Skin of body (tissue), 2 donors: ENCODE data around the gene TAMALIN. TPM values are rescaled to one million over a fixed set of nuclear protein-coding genes. Genes with fewer than 3 reads are reported as not detected.

Experiments
- small RNA-seq: library from RNA; depleted of rRNA; stranded (forward); fragments of <200 nt; gene quantifications from one replicate; pipeline ENCODE3, GENCODE V24; 2014; ENCODE audit warnings: low replicate concordance
- total RNA-seq: library from RNA; depleted of rRNA; stranded (reverse); fragments of >200 nt; gene quantifications from one replicate; pipeline ENCODE4 v1.2.3, GENCODE V29; 2014

Gene TAMALIN
- total RNA-seq, 1 donor from 2014 or later, result 17.0 TPM

Small RNA genes within 50 kb of the gene (small RNA-seq; reads per million reads assigned to genes)
- not detected for gene RNU6-574P

Other genes starting within 250 kb of the TAMALIN start
- gene FIGNL2, start 158.2 kb upstream of the TAMALIN start, total RNA-seq, result 0.69 TPM
- gene ANKRD33, start 118.8 kb upstream of the TAMALIN start, total RNA-seq, result not detected
- 46.8 TPM for gene ACVRL1, start 99.4 kb upstream of the TAMALIN start, total RNA-seq
- gene ACVR1B, start 55.2 kb upstream of the TAMALIN start, total RNA-seq, result 22.0 TPM
- gene NR4A1, start 44.5 kb downstream of the TAMALIN start, total RNA-seq, result 138 TPM
- gene ATG101, start 63.0 kb downstream of the TAMALIN start, total RNA-seq, result 24.5 TPM
- gene SMIM41, start 72.8 kb downstream of the TAMALIN start, total RNA-seq, result not detected
- gene KRT80, start 185.1 kb downstream of the TAMALIN start, total RNA-seq, result 39.5 TPM
- gene KRT7, start 226.3 kb downstream of the TAMALIN start, total RNA-seq, result 10.4 TPM